ENCODE results near the gene C19orf53. TPM values are rescaled to one million over a fixed set of nuclear protein-coding genes. Genes with fewer than 3 reads are reported as not detected.

The C19orf53 gene
- total and polyA plus RNA-seq, 2 experiments from 2014 or later, result 104 to 401 TPM

DNA sequence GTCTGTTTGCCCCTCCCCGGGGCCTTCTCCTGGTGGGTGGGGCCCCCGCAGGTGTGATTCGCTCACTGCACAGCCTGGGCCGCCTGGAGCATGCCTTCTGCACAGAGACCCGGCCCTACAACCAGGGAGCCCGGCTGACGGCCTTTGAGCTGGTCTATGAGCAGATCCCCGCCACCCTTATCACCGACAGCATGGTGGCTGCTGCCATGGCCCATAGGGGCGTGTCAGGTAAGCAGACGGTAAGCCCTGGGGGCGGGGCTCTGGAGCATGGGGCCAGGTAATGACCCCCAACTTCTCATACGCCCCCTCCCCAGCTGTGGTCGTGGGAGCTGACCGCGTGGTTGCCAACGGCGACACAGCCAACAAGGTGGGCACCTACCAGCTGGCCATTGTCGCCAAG is 5.7 kb upstream of the C19orf53 start (continued):
- TF ChIP-seq, protein P1, sequence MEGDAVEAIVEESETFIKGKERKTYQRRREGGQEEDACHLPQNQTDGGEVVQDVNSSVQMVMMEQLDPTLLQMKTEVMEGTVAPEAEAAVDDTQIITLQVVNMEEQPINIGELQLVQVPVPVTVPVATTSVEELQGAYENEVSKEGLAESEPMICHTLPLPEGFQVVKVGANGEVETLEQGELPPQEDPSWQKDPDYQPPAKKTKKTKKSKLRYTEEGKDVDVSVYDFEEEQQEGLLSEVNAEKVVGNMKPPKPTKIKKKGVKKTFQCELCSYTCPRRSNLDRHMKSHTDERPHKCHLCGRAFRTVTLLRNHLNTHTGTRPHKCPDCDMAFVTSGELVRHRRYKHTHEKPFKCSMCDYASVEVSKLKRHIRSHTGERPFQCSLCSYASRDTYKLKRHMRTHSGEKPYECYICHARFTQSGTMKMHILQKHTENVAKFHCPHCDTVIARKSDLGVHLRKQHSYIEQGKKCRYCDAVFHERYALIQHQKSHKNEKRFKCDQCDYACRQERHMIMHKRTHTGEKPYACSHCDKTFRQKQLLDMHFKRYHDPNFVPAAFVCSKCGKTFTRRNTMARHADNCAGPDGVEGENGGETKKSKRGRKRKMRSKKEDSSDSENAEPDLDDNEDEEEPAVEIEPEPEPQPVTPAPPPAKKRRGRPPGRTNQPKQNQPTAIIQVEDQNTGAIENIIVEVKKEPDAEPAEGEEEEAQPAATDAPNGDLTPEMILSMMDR (conservative IDR thresholded peaks at IDR 0.05; ENCODE audit: low read depth in 2 of 2), result no peak
- no peak for TF ChIP-seq ZNF114 (CRISPR knock-in tag; IDR thresholded peaks at IDR 0.05)
- TF ChIP-seq, protein P2, sequence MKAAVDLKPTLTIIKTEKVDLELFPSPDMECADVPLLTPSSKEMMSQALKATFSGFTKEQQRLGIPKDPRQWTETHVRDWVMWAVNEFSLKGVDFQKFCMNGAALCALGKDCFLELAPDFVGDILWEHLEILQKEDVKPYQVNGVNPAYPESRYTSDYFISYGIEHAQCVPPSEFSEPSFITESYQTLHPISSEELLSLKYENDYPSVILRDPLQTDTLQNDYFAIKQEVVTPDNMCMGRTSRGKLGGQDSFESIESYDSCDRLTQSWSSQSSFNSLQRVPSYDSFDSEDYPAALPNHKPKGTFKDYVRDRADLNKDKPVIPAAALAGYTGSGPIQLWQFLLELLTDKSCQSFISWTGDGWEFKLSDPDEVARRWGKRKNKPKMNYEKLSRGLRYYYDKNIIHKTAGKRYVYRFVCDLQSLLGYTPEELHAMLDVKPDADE (IDR thresholded peaks at IDR 0.05), result no peak

DNA sequence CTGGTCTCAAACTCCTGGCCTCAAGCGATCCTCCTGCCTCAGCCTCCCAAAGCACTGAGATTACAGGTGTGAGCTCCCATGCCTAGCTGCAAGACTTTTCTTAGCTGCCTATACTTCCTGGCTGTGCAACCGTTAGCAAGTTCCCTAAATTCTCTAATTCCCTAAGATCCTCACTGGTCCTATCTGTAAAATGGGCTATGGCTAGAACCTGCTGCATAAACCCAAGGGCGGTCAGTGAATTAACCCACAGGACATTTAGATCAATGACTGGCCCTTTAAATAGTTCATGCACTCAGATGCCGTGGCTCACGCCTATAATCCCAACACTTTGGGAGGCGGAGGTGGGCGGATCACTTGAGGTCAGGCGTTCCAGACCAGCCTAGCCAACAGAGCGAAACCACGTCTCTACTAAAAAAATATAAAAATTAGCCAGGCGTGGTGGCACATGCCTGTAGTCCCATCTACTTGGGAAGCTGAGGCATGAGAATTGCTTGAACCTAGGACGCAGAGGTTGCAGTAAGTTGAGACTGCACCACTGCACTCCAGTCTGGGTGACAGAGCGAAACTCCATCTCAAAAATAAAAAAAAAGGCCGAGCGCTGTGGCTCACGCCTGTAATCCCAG is 4.1 kb upstream of the C19orf53 start:
- Mint-ChIP-seq H3K27me3 (ENCODE audit: insufficient read depth, low read depth, poor library complexity) (peaks cover 14% of the 10 kb centered on the region), H3K27ac (no peak overlapping the region)
- no peak for TF ChIP-seq NANOG (IDR thresholded peaks at IDR 0.05; ENCODE audit: borderline replicate concordance)
- TF ChIP-seq, protein P2 (IDR thresholded peaks at IDR 0.05), result no peak
- TF ChIP-seq, protein P3, sequence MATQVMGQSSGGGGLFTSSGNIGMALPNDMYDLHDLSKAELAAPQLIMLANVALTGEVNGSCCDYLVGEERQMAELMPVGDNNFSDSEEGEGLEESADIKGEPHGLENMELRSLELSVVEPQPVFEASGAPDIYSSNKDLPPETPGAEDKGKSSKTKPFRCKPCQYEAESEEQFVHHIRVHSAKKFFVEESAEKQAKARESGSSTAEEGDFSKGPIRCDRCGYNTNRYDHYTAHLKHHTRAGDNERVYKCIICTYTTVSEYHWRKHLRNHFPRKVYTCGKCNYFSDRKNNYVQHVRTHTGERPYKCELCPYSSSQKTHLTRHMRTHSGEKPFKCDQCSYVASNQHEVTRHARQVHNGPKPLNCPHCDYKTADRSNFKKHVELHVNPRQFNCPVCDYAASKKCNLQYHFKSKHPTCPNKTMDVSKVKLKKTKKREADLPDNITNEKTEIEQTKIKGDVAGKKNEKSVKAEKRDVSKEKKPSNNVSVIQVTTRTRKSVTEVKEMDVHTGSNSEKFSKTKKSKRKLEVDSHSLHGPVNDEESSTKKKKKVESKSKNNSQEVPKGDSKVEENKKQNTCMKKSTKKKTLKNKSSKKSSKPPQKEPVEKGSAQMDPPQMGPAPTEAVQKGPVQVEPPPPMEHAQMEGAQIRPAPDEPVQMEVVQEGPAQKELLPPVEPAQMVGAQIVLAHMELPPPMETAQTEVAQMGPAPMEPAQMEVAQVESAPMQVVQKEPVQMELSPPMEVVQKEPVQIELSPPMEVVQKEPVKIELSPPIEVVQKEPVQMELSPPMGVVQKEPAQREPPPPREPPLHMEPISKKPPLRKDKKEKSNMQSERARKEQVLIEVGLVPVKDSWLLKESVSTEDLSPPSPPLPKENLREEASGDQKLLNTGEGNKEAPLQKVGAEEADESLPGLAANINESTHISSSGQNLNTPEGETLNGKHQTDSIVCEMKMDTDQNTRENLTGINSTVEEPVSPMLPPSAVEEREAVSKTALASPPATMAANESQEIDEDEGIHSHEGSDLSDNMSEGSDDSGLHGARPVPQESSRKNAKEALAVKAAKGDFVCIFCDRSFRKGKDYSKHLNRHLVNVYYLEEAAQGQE (IDR thresholded peaks at IDR 0.05; ENCODE audit: unreplicated experiment), result no peak
- TF ChIP-seq JUNB (IDR thresholded peaks at IDR 0.05; ENCODE audit: unreplicated experiment), result no peak
- TF ChIP-seq, protein P1 (conservative IDR thresholded peaks at IDR 0.05; ENCODE audit: low read depth in 2 of 2), result no peak

More for the DNA sequence above, 4.1 kb upstream of the C19orf53 start:
- Mint-ChIP-seq H3K36me3 (ENCODE audit: low read depth) (peaks cover 14% of the 10 kb centered on the region), H3K4me3 (no peak overlapping the region), H3K4me1 (peaks cover 6% of the 10 kb centered on the region), H3K9me3 (no peaks in the 10 kb centered on the region)
- H3F3A ChIP-seq (replicated peaks; ENCODE audit: low read depth), result no peaks in the 10 kb centered on the region; the same call in 1 of the 2 replicates
- DNase-seq (ENCODE audit: low spot score), result no peak
- H3K9me2 ChIP-seq (ENCODE audit: insufficient read depth), result no peaks in the 10 kb centered on the region
- H3K27me3 ChIP-seq (ENCODE audit: insufficient read depth), result no peaks in the 10 kb centered on the region
- no peak overlapping the region for H3K4me3 ChIP-seq
- H2AFZ ChIP-seq, result no peak overlapping the region
- peaks cover 1% of the 10 kb centered on the region; the same call in 1 of the 2 replicates for H3K4me1 ChIP-seq (ENCODE audit: insufficient read depth)
- H4K20me1 ChIP-seq (replicated peaks; ENCODE audit: insufficient read depth), result no peaks in the 10 kb centered on the region; the same call in 1 of the 2 replicates
- H3K4me2 ChIP-seq, result no peak overlapping the region
- no peaks in the 10 kb centered on the region; the same call in 1 of the 2 replicates for H3K36me3 ChIP-seq (ENCODE audit: insufficient read depth)
- no peak for ATAC-seq
- peaks cover 7% of the 10 kb centered on the region for H3K79me2 ChIP-seq (replicated peaks; ENCODE audit: insufficient read depth)
- no peak overlapping the region for H3K27ac ChIP-seq (ENCODE audit: low read depth)

Data from GM23338 (cell line).